ENCODE data around the gene CRYZ.
"Not testable (repeated sequence)": the region's sequence is repeated elsewhere in the genome, so short reads cannot be mapped to it uniquely, and the experiment has no call there.

CRYZ gene, protein sequence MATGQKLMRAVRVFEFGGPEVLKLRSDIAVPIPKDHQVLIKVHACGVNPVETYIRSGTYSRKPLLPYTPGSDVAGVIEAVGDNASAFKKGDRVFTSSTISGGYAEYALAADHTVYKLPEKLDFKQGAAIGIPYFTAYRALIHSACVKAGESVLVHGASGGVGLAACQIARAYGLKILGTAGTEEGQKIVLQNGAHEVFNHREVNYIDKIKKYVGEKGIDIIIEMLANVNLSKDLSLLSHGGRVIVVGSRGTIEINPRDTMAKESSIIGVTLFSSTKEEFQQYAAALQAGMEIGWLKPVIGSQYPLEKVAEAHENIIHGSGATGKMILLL

DNA sequence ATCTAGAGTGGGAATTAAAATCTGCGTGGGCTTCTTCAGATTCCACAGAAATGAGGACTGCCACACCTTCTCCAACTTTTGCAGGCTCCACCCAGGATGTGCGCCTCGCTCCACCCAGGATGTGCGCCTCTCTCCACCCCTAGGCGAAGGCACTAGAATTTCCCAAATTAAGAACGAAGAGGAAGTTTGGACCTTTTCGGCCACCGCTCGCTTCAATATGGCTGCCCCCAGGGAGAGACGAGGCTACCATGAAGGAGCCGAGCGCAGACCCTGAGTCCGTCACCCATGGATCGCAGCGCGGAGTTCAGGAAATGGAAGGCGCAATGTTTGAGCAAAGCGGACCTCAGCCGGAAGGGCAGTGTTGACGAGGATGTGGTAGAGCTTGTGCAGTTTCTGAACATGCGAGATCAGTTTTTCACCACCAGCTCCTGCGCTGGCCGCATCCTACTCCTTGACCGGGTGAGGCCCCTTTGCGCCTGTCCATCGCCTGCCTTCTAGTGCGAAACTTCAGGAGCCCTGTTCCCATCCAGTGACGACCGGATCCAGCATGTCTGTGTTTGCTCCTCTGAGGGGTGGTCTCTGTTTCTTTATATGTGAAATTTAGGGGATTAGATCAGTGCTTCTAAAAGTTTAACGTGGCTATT is at the start of gene CRYZ, which contains the start of gene TYW3:
Gene CRYZ, minus strand, starts transcription at position 91 of the 644 bp plus-strand sequence. CDS start 8,229 bp downstream, outside the sequence.
Gene TYW3, plus strand, starts transcription at position 193 of the 644 bp plus-strand sequence. Its CDS starts 93 bp downstream, at position 286.
- peak; percentile 87 for DNase-seq

DNA sequence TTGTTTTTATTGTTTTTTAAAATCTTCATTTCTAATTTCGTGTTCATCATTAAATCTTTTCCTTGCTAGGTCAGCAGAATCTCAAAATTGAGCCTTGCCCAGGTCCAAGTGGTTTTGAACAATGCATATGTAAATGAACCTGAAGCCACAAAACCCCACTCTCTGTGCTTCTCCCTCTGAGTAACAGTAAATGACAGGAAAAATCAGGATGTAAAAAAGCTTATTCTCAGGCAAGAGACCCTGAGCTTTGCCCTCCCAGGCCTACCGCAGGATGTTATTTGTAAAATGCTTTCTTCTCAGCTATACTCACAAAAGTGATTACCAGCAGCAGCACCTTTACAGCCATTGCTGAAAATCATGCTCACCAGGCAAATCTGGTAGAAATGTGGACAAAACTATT is 47.7 kb upstream of the CRYZ start:
- no peak for DNase-seq

DNA sequence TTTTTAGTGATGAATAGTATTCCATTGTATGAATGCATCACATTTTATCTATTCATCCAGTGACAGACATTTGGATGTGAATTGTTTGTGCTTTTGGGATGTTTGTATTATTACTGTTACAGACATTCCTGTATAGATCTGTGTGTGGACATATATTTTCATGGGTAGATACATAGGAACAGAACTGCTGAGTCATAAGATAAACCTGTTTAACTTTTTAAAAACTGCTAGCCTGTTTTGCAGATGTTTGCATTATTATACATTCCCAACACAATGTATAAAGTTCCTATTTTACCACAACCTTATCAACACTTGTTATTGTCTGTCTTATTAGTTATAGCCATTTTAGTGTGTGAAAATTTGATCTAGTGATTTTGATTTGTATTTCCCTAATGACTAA is 46.9 kb upstream of the CRYZ start:
- no peak for DNase-seq

DNA sequence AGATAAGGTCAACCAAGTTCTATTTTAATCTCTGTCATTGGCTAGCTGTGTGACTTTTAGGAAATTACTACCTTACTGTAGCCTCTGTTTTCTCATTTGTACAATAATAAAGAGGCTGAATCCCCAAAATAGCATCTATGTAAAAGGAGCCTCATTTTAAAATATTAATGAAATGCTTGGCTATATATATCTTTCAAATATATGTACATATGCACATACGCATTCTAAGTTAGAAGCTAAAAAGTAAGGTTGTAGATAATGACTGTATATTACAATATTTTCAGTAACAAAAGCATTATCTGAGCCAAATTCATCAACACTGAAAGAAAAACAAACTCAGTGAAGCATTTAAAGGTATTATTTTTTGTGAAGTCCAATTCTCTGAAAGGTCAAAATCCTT is 44.7 kb upstream of the CRYZ start:
- no peak for DNase-seq

DNA sequence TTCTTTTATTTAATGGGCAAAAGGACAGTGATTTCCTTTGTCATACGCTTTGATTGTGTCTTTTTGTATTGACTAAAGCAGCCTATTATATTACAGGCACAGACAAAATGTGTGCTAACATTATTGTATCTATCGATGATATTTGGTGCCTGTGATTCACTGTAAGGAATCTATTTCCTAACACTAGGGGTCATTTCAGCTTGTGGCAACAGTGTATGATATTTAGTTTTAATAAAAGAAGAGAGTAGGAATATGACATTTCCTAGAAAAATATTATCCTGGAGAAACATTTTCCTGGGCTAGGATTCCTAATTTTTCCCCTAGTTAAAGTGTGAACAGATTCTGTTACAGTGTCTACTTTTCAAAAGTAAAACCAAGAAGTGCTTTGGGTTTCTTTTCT is 42.9 kb upstream of the CRYZ start:
- DNase-seq = no peak

DNA sequence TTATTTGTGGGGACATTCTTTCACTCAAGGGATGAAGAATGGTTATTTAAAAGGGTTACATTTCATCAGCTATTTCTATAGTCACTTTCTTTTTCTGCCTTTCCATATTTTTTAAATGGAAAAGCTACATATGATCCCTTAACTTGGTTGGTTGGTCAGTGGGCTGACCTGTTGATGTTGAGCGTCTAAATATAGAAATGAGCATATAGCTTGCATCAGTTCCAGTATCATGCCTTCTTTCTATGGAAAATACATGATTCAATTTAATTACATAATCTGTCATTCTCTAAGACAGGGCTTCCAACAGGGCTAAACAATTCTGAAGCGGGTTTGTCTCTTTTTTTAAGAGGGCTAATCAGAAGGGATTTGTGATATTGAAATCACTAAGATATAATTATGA is 40.7 kb upstream of the CRYZ start:
- DNase-seq = no peak

DNA sequence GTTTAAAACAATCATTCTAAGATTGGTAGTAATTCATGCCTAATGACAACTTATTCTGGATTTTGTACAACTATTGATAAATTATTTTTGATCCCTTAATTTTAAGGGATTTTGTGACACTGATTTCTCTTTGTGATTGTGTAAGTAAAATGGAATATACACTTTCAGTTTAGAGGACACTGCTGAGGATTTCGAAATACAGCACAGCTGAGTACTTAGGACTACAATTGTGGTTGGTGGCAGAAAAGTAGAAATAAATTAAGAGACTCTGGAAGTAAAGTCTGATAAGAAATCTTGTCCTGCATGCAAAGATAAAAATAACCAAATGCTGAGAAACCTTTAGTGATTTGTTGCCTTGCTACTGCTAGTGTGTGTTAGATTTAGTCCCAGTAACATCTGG is 40.1 kb upstream of the CRYZ start:
- no peak for DNase-seq

DNA sequence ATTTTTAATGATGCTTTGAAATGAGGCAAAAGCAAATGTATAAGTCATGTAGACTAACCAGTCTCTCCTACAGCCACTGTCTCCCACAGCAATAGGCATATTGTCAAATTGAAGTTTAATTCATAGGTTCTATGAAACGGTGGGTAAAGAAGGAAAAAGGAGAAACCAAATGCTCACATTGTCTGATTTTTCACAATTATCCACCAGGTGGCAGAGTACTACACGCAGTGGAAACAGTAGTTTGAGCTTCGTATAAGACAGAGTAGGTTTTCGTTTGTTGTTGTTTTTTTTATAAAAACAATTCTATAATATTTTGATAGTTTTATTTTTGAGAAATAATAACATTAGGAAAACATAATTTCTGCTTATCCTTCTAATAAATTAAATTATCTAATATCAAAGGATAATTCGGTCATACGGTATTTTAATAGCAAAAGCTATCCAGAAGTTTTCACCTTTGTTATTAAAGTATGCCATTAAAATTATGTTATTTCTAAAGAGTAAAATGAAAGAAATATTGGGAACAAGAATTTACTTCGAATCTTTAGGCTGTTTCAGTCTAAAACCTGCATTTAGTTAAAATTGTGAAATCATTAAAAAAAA is 39.2 kb upstream of the CRYZ start:
- no peak for DNase-seq

DNA sequence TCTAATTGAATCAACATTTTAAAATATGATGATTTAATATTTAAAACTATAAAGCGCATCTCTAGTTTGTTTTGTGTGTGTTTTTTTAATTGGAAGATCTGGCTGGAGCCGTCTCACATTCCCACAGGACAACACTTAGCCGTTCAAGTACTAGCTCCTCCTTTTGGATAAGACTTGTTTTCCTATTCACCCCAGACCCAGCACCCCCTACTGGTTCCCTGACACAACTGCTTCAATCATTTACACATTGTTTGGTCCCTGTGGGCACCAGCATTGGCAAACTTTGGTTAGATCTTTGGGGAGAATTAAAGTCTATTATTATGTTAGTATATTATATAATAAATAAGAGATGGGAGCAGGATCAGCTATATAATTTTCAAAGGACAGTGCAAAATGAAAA is 34.6 kb upstream of the CRYZ start:
- no peak for DNase-seq

DNA sequence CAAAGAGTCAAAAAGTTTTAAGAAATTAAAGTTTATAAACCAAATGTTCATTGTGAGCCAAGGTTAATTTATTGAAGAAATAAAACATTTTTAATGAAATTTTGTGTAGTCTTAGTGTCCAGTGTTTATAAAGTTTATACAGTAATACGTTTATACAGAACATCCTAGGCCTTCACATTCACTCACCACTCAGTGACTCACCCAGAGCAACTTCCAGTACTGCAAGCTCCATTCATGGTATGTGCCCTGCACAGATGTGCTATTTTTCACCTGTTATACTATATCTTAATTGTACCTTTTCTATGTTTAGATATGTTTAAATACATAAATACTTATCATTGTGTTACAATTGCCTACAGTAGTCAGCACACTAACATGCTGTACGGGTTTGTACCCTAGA is 33.7 kb upstream of the CRYZ start:
- DNase-seq = no peak

DNA sequence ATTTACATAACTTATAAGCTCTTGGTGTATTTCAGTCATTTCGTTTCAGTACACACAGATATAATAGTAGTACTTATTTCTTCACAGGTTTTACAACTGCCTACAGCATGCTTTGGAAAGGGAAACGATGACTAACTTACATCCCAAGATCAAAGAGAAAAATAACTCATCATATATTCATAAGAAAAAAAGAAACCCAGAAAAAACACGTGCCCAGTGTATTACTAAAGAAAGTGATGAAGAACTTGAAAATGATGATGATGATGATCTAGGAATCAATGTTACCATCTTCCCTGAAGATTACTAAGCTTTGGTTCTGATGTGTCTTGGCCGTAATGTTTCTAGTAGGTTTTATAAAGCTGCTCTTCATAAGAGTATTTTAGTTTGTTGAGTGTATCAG is 31.0 kb upstream of the CRYZ start:
- DNase-seq = no peak

DNA sequence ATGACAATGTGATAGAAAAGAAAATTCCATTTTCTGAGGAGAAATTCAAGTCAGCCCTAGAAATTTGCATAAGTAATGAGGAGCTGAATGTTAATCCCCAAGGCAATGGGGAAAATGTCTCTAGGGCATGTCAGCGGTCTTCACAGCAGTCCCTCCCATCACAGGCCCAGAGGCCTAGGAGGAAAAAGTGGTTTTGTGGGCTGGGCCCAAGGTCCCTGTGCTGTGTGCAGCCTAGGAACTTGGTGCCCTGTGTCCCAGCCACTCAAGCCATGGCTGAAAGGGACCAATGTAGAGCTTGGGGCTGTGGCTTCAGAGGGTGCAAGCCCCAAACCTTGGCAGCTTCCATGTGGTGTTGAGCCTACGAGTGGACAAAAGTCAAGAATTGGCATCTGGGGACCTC is 23.8 kb upstream of the CRYZ start:
- DNase-seq = not testable (repeated sequence)

DNA sequence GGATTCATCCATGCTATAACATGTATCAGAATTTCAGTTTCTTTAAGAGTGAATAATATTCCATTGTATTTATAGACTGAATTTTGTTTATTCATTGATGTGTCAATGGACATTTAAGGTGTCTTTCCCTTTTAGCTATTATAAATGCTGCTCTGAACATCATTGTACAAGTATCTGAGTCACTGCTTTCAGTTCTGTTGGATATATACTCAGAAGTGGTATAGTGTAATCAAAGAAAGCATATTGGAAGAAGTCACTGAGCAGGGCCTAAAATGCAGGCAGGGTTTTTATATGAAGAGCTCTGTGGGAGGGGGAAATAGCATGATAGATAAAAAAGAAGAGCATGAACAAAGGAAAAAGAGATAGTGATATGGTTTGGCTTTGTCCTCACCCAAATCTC is 22.6 kb upstream of the CRYZ start:
- no peak for DNase-seq

DNA sequence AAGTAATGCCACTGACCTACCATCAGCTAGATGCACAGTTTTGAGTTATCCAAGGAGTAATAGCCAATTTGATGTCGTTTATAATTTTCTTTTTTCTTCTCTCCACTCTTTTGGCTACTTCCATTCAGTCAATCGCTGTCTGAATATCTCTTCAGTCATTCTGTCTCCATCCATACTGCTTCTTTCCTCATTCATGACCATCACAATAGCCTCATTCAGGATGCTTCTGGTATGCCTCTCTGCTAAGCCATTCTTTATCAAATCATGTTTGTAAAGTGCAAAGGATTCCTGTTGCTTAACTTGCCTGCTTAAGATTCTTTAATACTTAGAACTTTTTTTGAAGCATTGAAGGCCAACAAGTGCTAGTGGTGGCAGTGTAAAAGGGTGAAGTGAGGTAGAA is 20.3 kb upstream of the CRYZ start:
- no peak for DNase-seq

DNA sequence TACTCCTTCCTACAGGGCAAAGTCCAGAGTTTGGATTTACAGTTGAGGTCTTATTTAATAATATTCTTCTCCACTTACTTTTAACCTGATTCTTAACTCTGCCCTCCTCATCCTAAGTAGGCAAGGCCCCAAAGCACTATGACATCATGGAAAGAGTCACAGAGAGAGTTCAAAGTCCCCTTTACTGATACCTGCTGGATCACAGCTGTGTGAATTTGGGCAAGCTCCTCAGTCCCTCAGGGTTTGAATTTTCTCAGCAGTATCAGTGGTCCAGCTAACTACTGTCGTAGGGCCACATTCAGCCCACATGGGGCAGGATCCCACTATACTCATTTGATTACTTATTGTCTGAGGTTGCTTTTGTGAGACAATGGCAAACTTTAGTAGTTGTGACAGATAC is 16.1 kb upstream of the CRYZ start:
- no peak for DNase-seq

DNA sequence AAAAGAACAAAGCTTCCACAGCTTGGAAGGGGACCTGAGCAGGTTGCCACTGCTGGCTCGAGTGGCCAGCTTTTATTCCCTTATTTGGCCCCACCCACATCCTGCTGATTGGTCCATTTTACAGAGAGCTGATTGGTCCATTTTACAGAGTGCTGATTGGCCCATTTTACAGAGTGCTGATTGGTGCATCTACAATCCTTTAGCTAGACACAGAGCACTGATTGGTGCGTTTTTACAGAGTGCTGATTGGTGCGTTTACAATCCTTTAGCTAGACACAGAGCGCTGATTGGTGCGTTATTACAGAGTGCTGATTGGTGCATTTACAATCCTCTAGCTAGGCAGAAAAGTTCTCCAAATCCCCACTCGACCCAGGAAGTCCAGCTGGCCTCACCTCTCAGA is 12.4 kb upstream of the CRYZ start:
- not testable (repeated sequence) for DNase-seq

DNA sequence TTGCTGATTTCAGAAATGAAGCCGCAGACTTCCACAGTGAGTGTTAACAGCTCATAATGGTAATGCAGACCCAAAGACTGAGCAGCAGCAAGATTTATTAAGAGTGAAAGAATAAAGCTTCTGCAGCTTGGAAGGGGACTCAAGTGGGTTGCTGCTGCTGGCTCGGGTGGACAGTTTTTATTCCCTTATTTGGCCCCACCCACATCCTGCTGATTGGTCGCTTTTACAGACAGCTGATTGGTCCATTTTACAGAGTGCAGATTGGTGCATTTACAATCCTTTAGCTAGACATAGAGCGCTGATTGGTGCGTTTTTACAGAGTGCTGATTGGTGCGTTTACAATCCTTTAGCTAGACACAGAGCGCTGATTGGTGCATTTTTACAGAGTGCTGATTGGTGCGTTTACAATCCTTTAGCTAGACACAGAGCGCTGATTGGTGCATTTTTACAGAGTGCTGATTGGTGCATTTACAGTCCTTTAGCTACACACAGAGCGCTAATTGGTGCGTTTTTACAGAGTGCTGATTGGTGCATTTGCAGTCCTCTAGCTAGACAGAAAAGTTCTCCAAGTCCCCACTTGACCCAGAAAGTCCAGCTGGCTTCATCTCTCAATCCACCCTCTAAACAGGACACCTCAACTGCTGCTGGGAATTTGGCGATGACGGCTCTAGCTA is 7.6 kb upstream of the CRYZ start:
- DNase-seq = not testable (repeated sequence)

DNA sequence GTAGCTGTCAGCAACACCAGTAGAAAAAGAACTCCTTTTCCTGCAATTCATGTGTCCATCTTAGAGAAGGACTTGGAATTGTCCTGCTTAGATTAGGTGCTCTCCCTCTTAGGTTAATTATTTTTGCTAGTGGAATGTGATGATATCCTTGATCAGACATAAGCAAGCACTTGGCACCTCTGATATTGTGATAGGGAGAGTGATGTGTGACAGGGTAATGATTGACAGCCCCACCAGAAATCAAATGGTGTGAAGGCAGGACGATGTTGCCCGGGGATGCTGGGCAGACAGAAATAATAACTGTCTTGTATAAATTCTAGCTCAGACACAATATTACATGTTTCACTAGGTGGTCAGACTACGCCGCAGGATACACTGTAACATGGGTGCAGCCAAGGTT is 4.5 kb upstream of the CRYZ start:
- no peak for DNase-seq

DNA sequence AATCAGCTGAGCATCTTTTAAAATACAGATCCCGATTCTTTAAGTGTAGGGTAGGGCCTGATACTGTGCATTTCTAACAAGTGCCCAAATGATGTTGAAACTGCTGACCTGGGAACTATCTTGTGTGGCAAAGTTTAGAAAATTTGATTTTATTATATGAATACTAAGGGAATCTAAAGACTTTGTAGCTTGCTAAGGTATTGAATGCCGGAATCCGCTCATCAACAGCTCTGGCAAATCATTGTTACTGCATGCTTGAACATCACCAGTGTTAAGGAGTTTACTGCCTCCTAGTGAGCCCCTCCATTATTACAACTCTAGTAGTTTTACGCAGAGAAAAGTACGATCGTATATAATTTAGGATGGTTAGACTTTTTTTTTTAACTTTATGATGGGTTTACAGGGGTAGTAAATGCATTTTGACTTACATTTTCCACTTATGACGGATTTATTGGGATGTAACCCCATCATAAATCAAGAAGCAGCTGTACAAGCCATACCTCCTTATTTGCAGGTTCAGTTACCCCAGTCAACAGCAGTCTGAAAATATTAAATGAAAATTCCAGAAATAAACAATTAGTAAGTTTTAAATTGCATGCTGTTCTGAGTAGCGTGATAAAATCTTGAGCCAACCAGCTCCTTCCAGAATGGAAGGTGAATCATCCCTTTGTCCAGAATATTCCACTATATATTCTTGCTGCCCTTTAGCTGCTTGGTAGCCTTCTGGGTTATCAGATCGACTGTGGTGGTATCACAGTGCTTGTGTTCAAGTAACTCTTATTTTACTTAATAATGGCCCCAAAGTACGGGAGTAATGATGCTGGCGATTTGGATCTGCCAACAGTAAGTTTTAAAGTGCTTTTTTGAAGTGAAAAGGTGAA is 994 bp upstream of the CRYZ start:
- DNase-seq = peak; percentile 31

DNA sequence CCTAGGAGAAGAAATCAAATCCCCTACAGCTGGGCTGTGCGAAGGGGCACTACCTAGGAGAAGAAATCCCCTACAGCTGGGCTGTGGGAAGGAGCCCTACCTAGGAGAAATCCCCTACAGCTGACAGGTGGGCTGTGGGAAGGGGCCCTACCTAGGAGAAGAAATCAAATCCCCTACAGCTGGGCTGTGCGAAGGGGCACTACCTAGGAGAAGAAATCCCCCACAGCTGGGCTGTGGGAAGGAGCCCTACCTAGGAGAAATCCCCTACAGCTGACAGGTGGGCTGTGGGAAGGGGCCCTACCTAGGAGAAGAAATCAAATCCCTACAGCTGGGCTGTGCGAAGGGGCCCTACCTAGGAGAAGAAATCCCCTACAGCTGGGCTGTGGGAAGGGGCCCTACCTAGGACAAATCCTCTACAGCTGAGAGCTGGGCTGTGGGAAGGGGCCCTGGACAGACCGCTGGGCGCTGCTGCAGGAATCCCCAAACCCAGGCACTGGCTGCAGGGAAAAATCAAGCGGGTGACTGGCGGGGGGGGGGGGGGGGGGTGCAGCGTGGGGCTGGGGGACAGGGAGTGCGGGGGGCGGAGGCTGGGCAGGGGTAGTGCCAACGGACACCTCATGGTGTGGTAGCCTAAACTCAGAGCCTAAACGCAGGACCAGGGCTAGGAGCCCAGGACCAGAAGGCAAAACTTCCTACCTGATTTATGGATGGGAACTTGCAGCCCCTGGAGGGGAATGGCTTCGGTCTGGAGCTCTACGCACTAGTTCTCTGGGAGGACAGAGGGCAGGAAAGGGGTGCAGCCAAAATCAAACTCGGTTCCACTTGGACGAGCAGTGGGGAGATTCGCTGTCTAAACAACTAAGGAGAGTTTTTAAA is 541 bp downstream of the CRYZ start:
- peak; percentile 21 for DNase-seq

DNA sequence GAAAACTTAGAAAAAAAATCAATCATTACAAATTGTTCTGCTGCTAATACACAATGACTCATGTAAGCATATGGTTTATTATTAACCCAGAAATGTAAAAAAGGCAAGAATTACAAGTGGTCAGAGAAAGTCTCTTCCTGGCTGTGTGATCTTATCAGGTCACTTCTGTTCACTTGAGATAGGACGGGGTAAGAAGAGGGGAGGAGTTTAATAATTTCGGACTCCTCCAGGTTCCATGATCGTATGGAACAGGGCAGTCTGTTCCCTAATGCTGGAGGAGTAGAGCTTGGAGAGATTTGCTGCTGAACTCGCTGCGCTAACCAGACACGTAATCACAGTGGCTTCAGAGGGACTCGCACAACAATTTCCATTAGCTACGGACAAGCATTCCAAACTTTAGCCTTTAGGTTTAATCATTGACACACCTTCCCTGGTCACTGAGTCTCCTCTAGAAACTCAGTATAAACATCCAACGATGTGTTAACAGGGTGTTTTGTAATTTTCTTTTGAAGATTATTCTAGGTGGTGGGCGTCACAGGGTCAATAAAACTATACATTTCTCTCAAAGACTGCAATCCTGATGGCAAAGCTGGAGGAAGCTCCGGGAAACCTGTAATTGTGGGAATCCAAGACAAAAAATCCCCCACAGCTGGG is 1.3 kb downstream of the CRYZ start:
- no peak for DNase-seq
